MM.1S (cell line): ENCODE results near the gene TMC4.

Experiments
- CTCF ChIP-seq: fragments of 300-600 bp; sonication (generic); IDR thresholded peaks from 2 replicates; pipeline ENCODE4 v1.5.1; 2016; ENCODE audit warnings: antibody characterized with exemption, low read length, mixed read lengths
- EZH2 ChIP-seq: fragments of 300-600 bp; sonication (generic); optimal IDR thresholded peaks from 2 replicates; pipeline ENCODE3; 2017; ENCODE audit warnings: low read depth, mild to moderate bottlenecking, antibody characterized with exemption, low read length, mixed read lengths

- TF ChIP-seq CTCF (no peak), EZH2 (no peak)
Observed at GRCh38 chr19:54145541-54146158, 27.3 kb downstream of the TMC4 start.
